Heart left ventricle (tissue), 13 donors: ENCODE measurements around the gene NFX1.

Experiments
- CTCF ChIP-seq, 12 donors: fragments of 200-600 bp; sonication (generic) in 4 of 12; IDR thresholded peaks; one replicate each; pipeline versions ENCODE4 v1.5.0 to v1.8.0; 2018 to 2022; ENCODE audit warnings: antibody characterized with exemption in 12 of 12, mild to moderate bottlenecking in 5 of 12
- POLR2A ChIP-seq, 2 donors: fragments of 450-650 bp; IDR thresholded peaks; one replicate each; pipeline ENCODE4 v1.6.1; 2017; ENCODE audit warnings: antibody characterized with exemption in 2 of 2, mild to moderate bottlenecking in 2 of 2, moderate library complexity in 2 of 2
- donor health status: ischemic (EF 13 %, LVEDD 7.1; RV severe dilation, severe dysfunction).
- donor health status: DM: no; HTN: yes; CAD: no.
- donor health status: DM: no; HTN: no; CAD: no.
- donor health status: ischemic (EF 25% LVEDD 6.9; RV normal size, moderate dysfunction).
- donor health status: ischemic (EF 25% LVEDD 5.7; RV mildly dilated, moderate dysfunction).
- donor health status: ischemic (EF 35%, LVEDD 5.7; RV mildly dilated, moderate dysfunction).
- donor health status: nonischemic (EF 11% LVEDD 7.7; RV severe dilation, severe dysfunction).
- donor health status: DM: yes; HTN: yes; CAD: no.
- donor health status: PGD.
- donor health status: ischemic (EF 29% LVEDD 5.4; RV normal size, mild dysfunction).
- donor health status: nonischemic (EF 23%, LVEDD 6.1; RV moderate dilation, normal function).

GRCh38 chr9:33304362-33304761 is 14.0 kb downstream of the NFX1 start:
- TF ChIP-seq CTCF (IDR thresholded peaks at IDR 0.05) (no peak), POLR2A (IDR thresholded peaks at IDR 0.05) (no peak)
